UCSD-AML1 (cell line): Measurements from ENCODE around the gene RBM27.
"Not testable (repeated sequence)": the region's sequence is repeated elsewhere in the genome, so short reads cannot be mapped to it uniquely, and the experiment has no call there.

ENCODE experiments used
- DNase-seq: peaks from one replicate; lab custom pipeline; 2025; ENCODE audit not compliant: unreplicated experiment; lab: John Stamatoyannopoulos, UW

RBM27 gene, protein sequence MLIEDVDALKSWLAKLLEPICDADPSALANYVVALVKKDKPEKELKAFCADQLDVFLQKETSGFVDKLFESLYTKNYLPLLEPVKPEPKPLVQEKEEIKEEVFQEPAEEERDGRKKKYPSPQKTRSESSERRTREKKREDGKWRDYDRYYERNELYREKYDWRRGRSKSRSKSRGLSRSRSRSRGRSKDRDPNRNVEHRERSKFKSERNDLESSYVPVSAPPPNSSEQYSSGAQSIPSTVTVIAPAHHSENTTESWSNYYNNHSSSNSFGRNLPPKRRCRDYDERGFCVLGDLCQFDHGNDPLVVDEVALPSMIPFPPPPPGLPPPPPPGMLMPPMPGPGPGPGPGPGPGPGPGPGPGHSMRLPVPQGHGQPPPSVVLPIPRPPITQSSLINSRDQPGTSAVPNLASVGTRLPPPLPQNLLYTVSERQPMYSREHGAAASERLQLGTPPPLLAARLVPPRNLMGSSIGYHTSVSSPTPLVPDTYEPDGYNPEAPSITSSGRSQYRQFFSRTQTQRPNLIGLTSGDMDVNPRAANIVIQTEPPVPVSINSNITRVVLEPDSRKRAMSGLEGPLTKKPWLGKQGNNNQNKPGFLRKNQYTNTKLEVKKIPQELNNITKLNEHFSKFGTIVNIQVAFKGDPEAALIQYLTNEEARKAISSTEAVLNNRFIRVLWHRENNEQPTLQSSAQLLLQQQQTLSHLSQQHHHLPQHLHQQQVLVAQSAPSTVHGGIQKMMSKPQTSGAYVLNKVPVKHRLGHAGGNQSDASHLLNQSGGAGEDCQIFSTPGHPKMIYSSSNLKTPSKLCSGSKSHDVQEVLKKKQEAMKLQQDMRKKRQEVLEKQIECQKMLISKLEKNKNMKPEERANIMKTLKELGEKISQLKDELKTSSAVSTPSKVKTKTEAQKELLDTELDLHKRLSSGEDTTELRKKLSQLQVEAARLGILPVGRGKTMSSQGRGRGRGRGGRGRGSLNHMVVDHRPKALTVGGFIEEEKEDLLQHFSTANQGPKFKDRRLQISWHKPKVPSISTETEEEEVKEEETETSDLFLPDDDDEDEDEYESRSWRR

GRCh38 chr5:146203011-146203871 lies at the start of gene RBM27:
RBM27 (plus strand) TSS chr5:146203605; CDS start chr5:146203766, 161 bp downstream.
- DNase-seq: peak; percentile 98

GRCh38 chr5:146158255-146158654 lies 45.1 kb upstream of the RBM27 start:
- no peak for DNase-seq

DNA sequence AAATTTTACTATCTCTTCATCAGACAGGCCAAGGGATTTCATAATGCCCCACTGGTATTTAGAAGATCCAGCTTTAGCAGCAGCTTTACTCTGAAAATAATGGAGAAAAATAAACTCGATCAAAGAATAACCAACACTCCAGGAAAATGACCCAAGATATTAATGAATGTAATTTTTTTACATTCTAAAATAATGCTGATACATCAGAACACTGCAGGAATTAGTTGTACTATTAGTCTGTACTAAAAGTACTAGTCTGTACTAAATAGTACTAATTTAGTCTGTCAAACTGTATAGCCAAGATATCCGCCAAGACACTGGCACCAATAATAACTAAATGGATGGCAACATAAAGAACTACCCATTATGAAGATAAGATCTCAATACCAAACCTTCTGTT lies 39.0 kb upstream of the RBM27 start:
- DNase-seq: no peak

GRCh38 chr5:146165460-146165859 lies 37.9 kb upstream of the RBM27 start:
- DNase-seq: no peak

GRCh38 chr5:146165903-146166302 lies 37.5 kb upstream of the RBM27 start:
- no peak for DNase-seq

DNA sequence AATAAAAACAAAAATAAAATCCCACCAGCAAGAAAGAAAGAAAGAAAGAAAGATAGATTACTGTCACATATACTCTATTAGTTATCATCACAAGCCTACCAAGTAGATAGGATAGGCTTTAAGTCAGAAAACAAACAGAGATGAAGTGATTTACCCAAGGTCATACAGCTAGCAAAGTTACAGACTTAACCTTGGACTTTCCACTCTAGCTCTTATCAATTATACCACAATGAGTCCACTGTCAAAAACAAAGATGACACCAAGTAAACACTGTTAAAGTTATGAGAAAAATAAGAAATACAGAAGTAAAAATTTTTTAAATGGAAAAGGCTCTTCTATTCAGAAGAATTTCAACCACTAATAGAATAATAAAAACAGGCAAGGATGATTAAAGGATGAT lies 34.3 kb upstream of the RBM27 start:
- DNase-seq: no peak

GRCh38 chr5:146173049-146173448 lies 30.4 kb upstream of the RBM27 start:
- DNase-seq: not testable (repeated sequence)

DNA sequence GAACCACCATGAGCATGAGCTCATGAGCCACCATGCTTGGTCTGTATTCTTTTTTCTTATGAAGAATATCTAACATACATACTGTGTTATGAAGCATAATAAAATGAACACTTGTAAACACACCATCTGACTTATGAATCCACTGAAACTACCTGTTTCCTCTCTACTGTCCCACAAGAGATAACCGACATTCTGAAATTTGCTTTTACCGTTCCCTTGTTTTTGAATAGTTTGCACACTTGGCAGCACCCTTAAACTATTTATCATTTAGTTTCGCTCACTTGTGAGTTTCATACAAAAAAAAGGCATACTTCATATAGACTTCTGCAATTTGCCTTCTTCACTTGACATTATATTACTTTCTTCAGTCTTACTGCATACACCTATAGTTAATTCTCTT lies 29.8 kb upstream of the RBM27 start:
- no peak for DNase-seq

DNA sequence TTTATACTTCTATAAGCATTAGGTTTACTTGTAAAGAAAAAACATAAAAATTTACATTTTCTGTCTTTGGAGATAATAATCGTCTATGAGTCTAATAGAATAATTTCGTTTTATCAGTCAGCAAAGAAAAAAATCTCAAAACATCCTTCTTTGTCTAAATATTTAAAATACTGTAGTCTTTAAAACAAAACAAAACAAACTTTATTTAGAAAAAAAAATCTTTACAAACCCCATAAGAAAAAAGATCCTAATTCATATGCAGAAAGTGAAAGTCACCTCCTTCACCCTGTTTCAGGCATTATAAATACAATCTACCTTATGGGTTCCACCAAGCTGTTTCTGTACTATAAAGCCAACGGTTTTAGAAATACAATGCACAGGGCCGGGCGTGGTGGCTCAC lies 26.6 kb upstream of the RBM27 start:
- DNase-seq: no peak

- no peak for DNase-seq
These were observed 23.7 kb upstream of the RBM27 start for GRCh38 chr5:146179696-146180095.

DNA sequence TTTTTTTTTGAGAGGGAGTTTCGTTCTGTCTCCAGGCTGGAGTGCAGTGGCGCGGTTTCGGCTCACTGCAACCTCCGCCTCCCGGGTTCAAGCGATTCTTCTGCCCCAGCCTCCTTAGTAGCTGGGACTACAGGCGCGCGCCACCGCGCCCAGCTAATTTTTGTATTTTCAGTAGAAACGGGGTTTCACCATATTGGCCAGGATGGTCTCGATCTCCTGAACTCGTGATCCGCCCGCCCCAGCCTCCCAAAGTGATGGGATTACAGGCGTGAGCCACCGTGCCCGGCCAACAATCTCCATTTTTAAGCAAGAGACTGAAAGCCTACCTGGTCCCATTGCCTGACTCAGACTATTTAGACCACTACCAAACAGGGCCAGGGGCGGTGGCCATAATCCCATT lies 20.0 kb upstream of the RBM27 start:
- not testable (repeated sequence) for DNase-seq

DNA sequence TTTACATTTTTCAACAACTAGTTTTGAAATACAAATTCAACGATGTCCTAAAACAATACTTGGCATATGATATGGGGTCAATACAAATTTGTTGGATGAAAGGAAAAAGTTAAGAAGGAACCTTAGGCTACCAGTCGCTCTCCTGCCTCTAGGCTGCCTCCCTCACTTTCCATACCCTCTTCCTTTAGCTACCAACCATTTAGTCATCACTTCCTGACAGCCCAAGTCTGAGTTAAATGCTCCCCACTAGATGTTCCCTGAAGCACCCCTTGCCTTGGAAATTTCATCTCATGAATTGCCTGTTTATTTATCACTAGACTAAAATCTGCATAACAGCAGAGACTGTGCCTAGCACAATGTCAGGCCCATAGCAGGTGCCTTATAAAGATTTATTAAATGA lies 18.2 kb upstream of the RBM27 start:
- DNase-seq: peak; percentile 12

DNA sequence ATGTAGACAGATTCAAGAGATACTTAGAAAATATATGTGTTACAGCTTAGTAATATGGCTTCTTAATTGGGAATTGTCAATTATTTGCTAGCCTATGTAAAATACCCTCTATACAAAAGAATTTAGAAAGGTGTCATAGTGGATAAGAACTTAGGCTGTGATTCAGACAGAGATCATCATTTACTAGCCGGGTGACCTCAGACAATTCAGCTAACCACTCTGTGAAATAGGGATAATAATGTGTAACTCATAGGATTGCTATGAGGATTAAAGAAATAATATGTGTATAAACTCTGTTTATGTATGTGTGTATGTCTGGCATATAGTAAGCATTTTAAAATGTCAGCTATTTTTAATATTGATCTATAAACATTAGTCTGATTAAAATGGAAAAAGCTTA lies 15.0 kb upstream of the RBM27 start:
- DNase-seq: no peak

DNA sequence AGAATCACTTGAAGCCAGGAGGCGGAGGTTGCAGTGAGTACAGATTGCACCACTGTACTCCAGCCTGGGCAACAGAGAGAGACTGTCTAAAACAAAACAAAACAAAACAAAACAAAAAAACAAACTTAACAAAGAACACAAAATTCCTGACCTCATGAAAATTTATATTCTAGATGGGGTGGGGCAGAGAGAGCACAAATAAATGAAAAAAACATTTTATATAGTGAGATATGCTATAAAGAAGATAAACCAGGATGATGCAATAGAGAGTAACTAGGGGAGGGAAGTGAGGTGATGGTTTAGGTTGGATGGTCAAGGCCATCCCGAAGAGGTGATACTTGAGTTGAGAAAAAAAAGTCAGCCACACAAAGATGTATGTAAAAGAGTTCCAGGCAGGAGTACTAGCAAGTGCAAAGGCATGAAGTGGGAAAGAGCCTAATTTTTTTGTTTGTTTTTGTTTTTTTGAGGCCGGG lies 10.8 kb upstream of the RBM27 start:
- DNase-seq: no peak

- DNase-seq: no peak
These were observed 10.1 kb upstream of the RBM27 start for GRCh38 chr5:146193285-146193684.

DNA sequence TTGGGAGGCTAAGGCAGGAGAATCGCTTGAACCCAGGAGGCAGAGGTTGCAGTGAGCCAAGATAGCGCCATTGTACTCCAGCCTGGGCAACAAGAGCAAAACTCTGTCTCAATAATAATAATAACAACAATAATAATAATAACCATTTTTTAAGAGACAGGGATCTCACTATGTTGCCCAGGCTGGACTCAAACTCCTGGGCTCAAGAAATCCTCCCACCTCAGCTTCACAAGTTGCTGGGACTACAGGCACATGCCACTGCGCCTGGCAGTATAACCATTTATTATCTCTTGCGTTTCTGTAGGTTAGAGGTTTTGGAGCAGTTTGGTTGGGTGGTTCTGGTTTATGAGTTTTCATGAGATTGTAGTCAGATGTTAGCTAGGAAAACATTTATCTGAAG lies 8.4 kb upstream of the RBM27 start:
- not testable (repeated sequence) for DNase-seq

- no peak for DNase-seq
These were observed 6.9 kb upstream of the RBM27 start for GRCh38 chr5:146196459-146197048.

DNA sequence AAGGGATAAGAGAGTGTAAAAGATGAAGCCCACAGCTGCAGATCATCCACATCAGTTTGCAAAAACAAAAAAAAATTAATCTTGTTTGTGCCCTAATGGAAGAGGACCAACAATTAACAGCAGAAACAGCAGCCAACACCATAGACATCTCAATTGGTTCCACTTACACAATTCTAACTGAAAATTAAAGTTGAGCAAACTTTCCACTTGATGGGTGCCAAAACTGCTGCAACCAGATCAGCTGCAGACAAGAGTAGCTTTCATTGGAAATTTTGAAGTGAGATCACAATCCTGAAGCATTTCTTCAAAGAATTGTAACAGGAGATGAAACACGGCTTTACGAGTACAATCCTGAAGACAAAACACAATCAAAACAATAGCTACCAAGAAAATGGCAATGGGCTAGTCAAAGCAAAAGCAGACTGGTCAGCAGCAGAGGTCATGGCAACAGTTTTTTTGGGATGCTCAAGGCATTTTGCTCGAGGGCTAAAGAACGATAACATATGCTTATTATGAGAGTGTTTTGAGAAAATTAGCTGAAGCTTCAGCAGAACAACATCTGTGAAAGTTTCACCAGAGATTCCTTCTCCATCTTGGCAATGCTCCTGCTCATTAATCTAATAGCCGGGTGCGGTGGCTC lies 4.1 kb upstream of the RBM27 start:
- DNase-seq: no peak

- not testable (repeated sequence) for DNase-seq
These were observed 1.6 kb upstream of the RBM27 start for GRCh38 chr5:146201795-146202194.

DNA sequence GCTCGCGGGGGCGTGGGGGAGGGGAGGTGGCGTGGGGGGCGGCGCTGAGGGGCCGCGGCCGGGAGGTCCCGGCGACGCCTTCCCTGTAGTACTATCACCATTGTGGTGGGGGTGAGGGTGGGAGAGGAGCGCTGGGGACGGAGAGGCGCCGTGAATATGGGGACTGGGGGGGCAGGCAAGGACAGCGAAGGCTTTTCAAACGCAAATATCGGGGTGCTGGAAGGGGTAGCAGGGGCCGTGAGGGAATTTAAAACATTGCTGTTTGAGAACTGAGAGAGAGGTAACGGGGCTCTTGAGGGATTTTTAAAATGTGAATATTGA lies 427 bp downstream of the RBM27 start:
- no peak for DNase-seq
